Measurements from ENCODE around the gene BIRC7.

The BIRC7 gene

GRCh38 chr20:63238514-63239125 is 2.9 kb downstream of the BIRC7 start:
- no peak for DNase-seq (ENCODE audit: low read depth)
- no peak overlapping the region for H3K4me3 ChIP-seq (replicated peaks; ENCODE audit: low read depth, low read length)
- no peak for TF ChIP-seq CTCF (IDR thresholded peaks at IDR 0.05; ENCODE audit: low read length, missing control alignments)

- TF ChIP-seq CTCF (IDR thresholded peaks at IDR 0.05; ENCODE audit: low read length, missing control alignments): no peak
- no peak overlapping the region for H3K4me3 ChIP-seq (replicated peaks; ENCODE audit: low read depth, low read length)
- no peak for DNase-seq (ENCODE audit: low read depth)
Measured at GRCh38 chr20:63239431-63239830, 3.7 kb downstream of the BIRC7 start.

GRCh38 chr20:63240004-63240403 is 4.3 kb downstream of the BIRC7 start:
- no peak overlapping the region for H3K4me3 ChIP-seq (replicated peaks; ENCODE audit: low read depth, low read length)
- no peak for DNase-seq (ENCODE audit: low read depth)
- TF ChIP-seq CTCF (IDR thresholded peaks at IDR 0.05; ENCODE audit: low read length, missing control alignments): no peak

- no peak for DNase-seq (ENCODE audit: low read depth)
- TF ChIP-seq CTCF (IDR thresholded peaks at IDR 0.05; ENCODE audit: low read length, missing control alignments): no peak
- H3K4me3 ChIP-seq (replicated peaks; ENCODE audit: low read depth, low read length): no peak overlapping the region
Measured at GRCh38 chr20:63241272-63241671, 5.6 kb downstream of the BIRC7 start.

- no peak overlapping the region for H3K4me3 ChIP-seq (replicated peaks; ENCODE audit: low read depth, low read length)
- no peak for TF ChIP-seq CTCF (IDR thresholded peaks at IDR 0.05; ENCODE audit: low read length, missing control alignments)
- no peak for DNase-seq (ENCODE audit: low read depth)
Measured at GRCh38 chr20:63242736-63243135, 7.0 kb downstream of the BIRC7 start.

- no peak for DNase-seq (ENCODE audit: low read depth)
Measured at GRCh38 chr20:63243604-63244247, 8.0 kb downstream of the BIRC7 start.

More at GRCh38 chr20:63243604-63244247, 8.0 kb downstream of the BIRC7 start:
- no peak overlapping the region for H3K4me3 ChIP-seq (replicated peaks; ENCODE audit: low read depth, low read length)
- no peak for TF ChIP-seq CTCF (IDR thresholded peaks at IDR 0.05; ENCODE audit: low read length, missing control alignments)
